Measurements from ENCODE around the gene PCSK4. TPM values are rescaled to one million over a fixed set of nuclear protein-coding genes. Genes with fewer than 3 reads are reported as not detected.

The PCSK4 gene
- total and polyA plus RNA-seq, 2 of the 13 experiments (the other 11 are each of a cell fraction or from before 2014, with no cell fraction given), result 2.0 to 2.7 TPM

- no peak overlapping the region for H3K27ac ChIP-seq (ENCODE audit: extremely low read length, insufficient read depth, low read length)
- FAIRE-seq (no peak), DNase-seq (ENCODE audit: low spot score) (no peak), ATAC-seq (no peak)
- WGBS (ENCODE audit: low lambda C conversion rate), result 93% methylated on average over 21 of the region's 21 CpGs
- H3K36me3 ChIP-seq (replicated peaks in 1 of 2; ENCODE audit: control insufficient read depth in 1 of 2, insufficient read depth in 2 of 2, low read length in 2 of 2), result peaks cover 21 to 45% of the 10 kb centered on the region in 2 experiments
- in situ Hi-C loops (cut with HindIII; ENCODE audit: extremely low pct_ligation_motif_present, low pct_unique_long_range_greater_than_20kb), result no loop called here
- peaks cover 17% of the 10 kb centered on the region for H4K20me1 ChIP-seq (ENCODE audit: insufficient read depth, low read length)
- H2AFZ ChIP-seq (ENCODE audit: low read length), result no peak overlapping the region
- intact Hi-C loops (cut with micrococcal nuclease; ENCODE audit: unreplicated experiment), result no loop called here
- H3K4me2 ChIP-seq (ENCODE audit: low read depth, low read length), result no peak overlapping the region
- ChIA-PET CTCF (ENCODE audit: low intra/inter-chr PET ratio, low total read pairs) (no interaction called here), POLR2A (interaction anchor here (1.2 to 1.5 kb wide), 2 partner anchors 26 to 167 kb away, joined by 3 to 4 read pairs; partner anchors contain the start of gene CIRBP)
- peaks cover 23% of the 10 kb centered on the region for H3K79me2 ChIP-seq (ENCODE audit: insufficient read depth, low read length)
- H3K4me3 ChIP-seq (replicated peaks in 1 of 3; ENCODE audit: insufficient read depth in 1 of 3, low read depth in 2 of 3, low read length in 3 of 3), result no peak overlapping the region
- no TSS peak for BruUV-seq (replicated peaks)
- H3K27me3 ChIP-seq (ENCODE audit: control insufficient read depth in 1 of 2, insufficient read depth in 2 of 2, low read length in 2 of 2), result no peaks in the 10 kb centered on the region
- H3K9ac ChIP-seq (ENCODE audit: insufficient read depth, low read depth, low read length), result no peak overlapping the region
- no peaks in the 10 kb centered on the region for H3K9me3 ChIP-seq (ENCODE audit: low read length)
- H3K4me1 ChIP-seq (ENCODE audit: insufficient read depth, low read length), result peaks cover 21% of the 10 kb centered on the region
- TF ChIP-seq U2AF2 (IDR thresholded peaks at IDR 0.05; ENCODE audit: low read depth, low read length) (no peak), ZNF629 (CRISPR knock-in tag; conservative IDR thresholded peaks at IDR 0.05) (no peak), RBM22 (optimal IDR thresholded peaks at IDR 0.05; ENCODE audit: low read length) (peak; percentile 82)
These were observed 54.7 kb downstream of the PCSK4 start for GRCh38 chr19:1435378-1435989.

GRCh38 chr19:1434577-1435060 lies 55.5 kb downstream of the PCSK4 start:
- peaks cover 8% of the 10 kb centered on the region for H4K20me1 ChIP-seq (ENCODE audit: insufficient read depth, low read length)
- no TSS peak for BruUV-seq (replicated peaks)
- no peak overlapping the region for H3K4me3 ChIP-seq (replicated peaks in 1 of 3; ENCODE audit: insufficient read depth in 1 of 3, low read depth in 2 of 3, low read length in 3 of 3)
- intact Hi-C loops (cut with micrococcal nuclease; ENCODE audit: unreplicated experiment), result no loop called here
- CTCF ChIA-PET (ENCODE audit: low intra/inter-chr PET ratio, low total read pairs), result no interaction called here
- peaks cover 15% of the 10 kb centered on the region for H3K79me2 ChIP-seq (ENCODE audit: insufficient read depth, low read length)
- DNase-seq (ENCODE audit: low spot score) (no peak), ATAC-seq (no peak), FAIRE-seq (no peak)
- no peak overlapping the region for H3K9ac ChIP-seq (ENCODE audit: insufficient read depth, low read depth, low read length)
- H3K4me2 ChIP-seq (ENCODE audit: low read depth, low read length), result no peak overlapping the region
- POLR2A ChIA-PET, result no interaction called here
- TF ChIP-seq KAT2B (IDR thresholded peaks at IDR 0.05; ENCODE audit: borderline replicate concordance, low read depth, low read length), result no peak
- TF ChIP-seq RBFOX2 (IDR thresholded peaks at IDR 0.05; ENCODE audit: low read depth, low read length), result 0 out of 2 replicates have a peak, but pooled peaks have one; percentile 16
- TF ChIP-seq, protein P1, sequence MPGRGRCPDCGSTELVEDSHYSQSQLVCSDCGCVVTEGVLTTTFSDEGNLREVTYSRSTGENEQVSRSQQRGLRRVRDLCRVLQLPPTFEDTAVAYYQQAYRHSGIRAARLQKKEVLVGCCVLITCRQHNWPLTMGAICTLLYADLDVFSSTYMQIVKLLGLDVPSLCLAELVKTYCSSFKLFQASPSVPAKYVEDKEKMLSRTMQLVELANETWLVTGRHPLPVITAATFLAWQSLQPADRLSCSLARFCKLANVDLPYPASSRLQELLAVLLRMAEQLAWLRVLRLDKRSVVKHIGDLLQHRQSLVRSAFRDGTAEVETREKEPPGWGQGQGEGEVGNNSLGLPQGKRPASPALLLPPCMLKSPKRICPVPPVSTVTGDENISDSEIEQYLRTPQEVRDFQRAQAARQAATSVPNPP (CRISPR knock-in tag; IDR thresholded peaks at IDR 0.05), result no peak
- peak; percentile 58; the same call in 1 of the 2 replicates for TF ChIP-seq ZBTB33 (CRISPR knock-in tag; IDR thresholded peaks at IDR 0.05)
- TF ChIP-seq AGO2 (optimal IDR thresholded peaks at IDR 0.05; ENCODE audit: low read depth, low read length), result peak; percentile 74
- TF ChIP-seq, protein P2, sequence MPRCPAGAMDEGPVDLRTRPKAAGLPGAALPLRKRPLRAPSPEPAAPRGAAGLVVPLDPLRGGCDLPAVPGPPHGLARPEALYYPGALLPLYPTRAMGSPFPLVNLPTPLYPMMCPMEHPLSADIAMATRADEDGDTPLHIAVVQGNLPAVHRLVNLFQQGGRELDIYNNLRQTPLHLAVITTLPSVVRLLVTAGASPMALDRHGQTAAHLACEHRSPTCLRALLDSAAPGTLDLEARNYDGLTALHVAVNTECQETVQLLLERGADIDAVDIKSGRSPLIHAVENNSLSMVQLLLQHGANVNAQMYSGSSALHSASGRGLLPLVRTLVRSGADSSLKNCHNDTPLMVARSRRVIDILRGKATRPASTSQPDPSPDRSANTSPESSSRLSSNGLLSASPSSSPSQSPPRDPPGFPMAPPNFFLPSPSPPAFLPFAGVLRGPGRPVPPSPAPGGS (CRISPR knock-in tag; IDR thresholded peaks at IDR 0.05), result no peak
- no peak overlapping the region for H3K27ac ChIP-seq (ENCODE audit: extremely low read length, insufficient read depth, low read length)
- H2AFZ ChIP-seq (ENCODE audit: low read length), result no peak overlapping the region
- WGBS (ENCODE audit: low lambda C conversion rate), result 97% methylated on average over 30 of the region's 39 CpGs
- peaks cover 13% of the 10 kb centered on the region for H3K4me1 ChIP-seq (ENCODE audit: insufficient read depth, low read length)
- in situ Hi-C loops (cut with HindIII; ENCODE audit: extremely low pct_ligation_motif_present, low pct_unique_long_range_greater_than_20kb), result no loop called here
- H3K9me3 ChIP-seq (ENCODE audit: low read length), result no peaks in the 10 kb centered on the region
- H3K36me3 ChIP-seq (replicated peaks in 1 of 2; ENCODE audit: control insufficient read depth in 1 of 2, insufficient read depth in 2 of 2, low read length in 2 of 2), result peaks cover 20 to 45% of the 10 kb centered on the region in 2 experiments
- no peaks in the 10 kb centered on the region for H3K27me3 ChIP-seq (ENCODE audit: control insufficient read depth in 1 of 2, insufficient read depth in 2 of 2, low read length in 2 of 2)

All from HepG2 (cell line).